ENCODE measurements around the gene INAVA.

Gene INAVA

DNA sequence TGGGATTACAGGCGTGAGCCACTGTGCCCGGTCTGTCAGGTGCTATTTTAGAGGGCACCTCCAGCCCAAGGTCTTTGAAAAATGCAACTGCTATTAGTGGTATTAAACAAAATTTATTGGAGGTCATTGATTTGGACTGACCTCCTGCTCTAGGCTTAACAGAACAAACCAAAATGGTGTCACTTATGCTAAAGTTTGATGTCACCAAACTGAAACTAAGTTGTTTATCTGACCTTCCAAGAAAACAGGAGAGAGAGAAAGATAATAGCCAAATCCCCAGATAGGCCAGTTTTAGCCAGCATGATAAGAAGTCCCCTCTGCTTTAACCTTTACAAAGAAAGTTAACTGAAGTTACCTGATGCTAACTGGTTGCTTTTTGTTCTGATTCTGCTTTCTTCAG, 8.1 kb upstream of the INAVA start:
- DNase-seq (ENCODE audit: low spot score) = no peak
- in situ Hi-C loops (cut with MboI; ENCODE audit: low sequenced_read_pairs, unreplicated experiment) = no loop called here
- TF ChIP-seq, protein P1, sequence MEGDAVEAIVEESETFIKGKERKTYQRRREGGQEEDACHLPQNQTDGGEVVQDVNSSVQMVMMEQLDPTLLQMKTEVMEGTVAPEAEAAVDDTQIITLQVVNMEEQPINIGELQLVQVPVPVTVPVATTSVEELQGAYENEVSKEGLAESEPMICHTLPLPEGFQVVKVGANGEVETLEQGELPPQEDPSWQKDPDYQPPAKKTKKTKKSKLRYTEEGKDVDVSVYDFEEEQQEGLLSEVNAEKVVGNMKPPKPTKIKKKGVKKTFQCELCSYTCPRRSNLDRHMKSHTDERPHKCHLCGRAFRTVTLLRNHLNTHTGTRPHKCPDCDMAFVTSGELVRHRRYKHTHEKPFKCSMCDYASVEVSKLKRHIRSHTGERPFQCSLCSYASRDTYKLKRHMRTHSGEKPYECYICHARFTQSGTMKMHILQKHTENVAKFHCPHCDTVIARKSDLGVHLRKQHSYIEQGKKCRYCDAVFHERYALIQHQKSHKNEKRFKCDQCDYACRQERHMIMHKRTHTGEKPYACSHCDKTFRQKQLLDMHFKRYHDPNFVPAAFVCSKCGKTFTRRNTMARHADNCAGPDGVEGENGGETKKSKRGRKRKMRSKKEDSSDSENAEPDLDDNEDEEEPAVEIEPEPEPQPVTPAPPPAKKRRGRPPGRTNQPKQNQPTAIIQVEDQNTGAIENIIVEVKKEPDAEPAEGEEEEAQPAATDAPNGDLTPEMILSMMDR (IDR thresholded peaks at IDR 0.05; ENCODE audit: borderline replicate concordance, control extremely low read depth, extremely low read depth, insufficient read depth, missing control alignments) = no peak

DNA sequence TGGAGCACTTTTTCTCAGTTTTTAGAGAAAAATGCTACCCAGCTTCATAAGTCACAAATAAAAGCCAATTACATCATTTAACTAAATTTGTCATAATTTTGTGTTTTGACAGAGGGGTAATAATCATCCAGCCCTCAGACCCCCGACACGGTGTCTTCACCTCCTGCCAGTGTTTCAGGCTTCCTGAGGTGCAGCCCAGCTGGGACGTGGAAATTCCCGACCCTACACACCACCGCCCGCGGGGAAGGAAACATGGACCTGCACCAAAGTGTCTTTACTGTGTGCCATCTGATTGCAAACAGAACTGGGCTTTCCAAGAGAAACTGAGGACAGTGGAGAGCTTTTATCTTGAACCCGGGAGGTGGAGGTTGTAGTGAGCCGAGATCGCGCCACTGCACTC, 7.7 kb upstream of the INAVA start:
- in situ Hi-C loops (cut with MboI; ENCODE audit: low sequenced_read_pairs, unreplicated experiment) = no loop called here
- DNase-seq (ENCODE audit: low spot score) = no peak
- TF ChIP-seq, protein P1 (IDR thresholded peaks at IDR 0.05; ENCODE audit: borderline replicate concordance, control extremely low read depth, extremely low read depth, insufficient read depth, missing control alignments) = no peak

DNA sequence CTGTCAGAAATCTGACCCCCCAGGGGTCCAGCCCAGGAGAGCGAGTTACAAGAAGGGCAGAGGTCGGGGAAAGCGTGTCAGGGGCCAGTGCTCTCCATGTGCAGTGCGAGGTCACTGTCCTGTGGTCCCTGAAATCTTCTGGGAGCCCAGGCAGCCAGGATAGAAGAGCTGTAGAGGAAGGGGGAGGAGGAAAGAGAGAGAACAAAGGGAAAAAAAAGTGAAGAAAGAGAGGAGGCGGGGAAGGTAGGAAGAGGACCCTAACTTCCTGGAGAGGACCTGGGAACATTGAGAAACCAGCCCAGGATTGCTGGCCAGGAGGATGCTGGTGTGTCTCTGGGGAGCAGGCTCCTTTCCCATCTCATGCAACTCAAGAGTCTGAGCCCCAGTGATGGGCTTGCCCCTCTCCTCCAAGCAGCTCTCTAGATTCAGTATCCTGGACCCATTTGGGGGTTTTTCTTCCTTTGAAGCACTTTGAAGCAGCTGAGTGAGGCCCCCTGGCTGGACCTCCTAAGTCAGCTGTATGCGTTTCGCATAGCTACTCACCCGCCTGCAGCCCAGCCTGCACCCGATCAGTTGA, 6.8 kb upstream of the INAVA start:
- TF ChIP-seq, protein P1 (IDR thresholded peaks at IDR 0.05; ENCODE audit: borderline replicate concordance, control extremely low read depth, extremely low read depth, insufficient read depth, missing control alignments) = no peak
- in situ Hi-C loops (cut with MboI; ENCODE audit: low sequenced_read_pairs, unreplicated experiment) = no loop called here

DNA sequence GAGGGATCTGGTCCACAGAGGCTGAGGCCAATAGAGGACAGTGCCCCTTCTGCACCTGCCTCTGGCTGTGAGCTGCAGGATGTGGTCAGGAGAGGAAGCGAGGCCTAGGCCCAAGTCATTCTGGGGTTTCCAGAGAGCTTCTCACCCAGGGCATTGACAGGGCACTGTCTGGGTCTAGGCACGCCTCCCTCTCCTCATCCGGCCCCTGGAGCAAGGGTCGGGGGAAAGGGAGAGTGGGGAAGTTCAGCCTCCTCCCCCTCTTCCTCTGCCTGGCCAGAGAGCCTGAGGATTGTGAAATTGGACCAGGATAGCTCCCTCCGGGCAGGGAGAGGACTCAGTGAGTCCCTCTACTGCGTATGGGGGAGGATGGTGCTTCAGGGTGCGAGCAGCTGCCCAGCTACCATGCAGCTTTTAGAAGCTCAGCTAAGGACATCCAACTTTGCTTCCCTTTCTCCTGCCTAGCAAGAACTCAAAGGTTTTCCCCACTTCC, 6.3 kb upstream of the INAVA start:
- peak; percentile 80 for DNase-seq (ENCODE audit: low spot score)
- TF ChIP-seq, protein P1 (IDR thresholded peaks at IDR 0.05; ENCODE audit: borderline replicate concordance, control extremely low read depth, extremely low read depth, insufficient read depth, missing control alignments) = no peak
- in situ Hi-C loops (cut with MboI; ENCODE audit: low sequenced_read_pairs, unreplicated experiment) = no loop called here

More for the DNA sequence above, 6.8 kb upstream of the INAVA start:
- no peak for DNase-seq (ENCODE audit: low spot score)

DNA sequence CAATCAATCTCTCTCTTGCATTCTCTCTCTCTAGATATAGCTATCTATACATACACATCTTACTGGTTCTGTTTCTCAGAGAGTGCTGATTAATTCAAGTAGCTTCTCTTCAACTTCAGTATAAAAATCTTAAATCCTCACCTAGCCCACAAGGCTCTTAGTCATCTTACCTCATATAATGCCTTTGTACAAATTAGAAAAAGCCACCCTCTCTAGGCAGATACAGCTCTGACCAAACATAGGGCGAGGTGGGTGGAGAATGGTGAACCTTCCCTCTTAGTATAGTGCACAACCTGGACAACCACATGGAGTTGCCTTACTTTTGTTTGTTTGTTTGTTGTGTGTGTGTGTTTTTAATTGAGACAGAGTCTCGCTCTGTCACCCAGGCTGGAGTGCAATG, 5.1 kb upstream of the INAVA start:
- peak; percentile 40 for DNase-seq (ENCODE audit: low spot score)
- in situ Hi-C loops (cut with MboI; ENCODE audit: low sequenced_read_pairs, unreplicated experiment) = no loop called here
- TF ChIP-seq, protein P1 (IDR thresholded peaks at IDR 0.05; ENCODE audit: borderline replicate concordance, control extremely low read depth, extremely low read depth, insufficient read depth, missing control alignments) = no peak

DNA sequence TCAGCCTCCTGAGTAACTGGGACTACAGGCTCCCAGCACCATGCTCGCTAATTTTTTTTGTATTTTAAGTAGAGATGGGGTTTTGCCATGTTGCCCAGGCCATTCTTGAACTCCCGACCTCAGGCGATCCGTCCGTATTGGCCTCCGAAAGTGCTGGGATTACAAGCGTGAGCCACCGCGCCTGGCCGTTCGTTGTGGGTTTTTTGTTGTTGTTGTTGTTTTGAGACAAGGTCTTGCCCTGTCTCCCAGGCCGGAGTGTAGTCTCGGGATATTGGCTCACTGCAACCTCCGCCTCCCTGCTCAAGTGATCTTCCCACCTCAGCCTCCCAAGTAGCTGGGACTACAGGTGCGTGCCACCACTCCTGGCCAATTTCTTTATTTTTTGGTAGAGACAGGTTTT, 4.7 kb upstream of the INAVA start:
- in situ Hi-C loops (cut with MboI; ENCODE audit: low sequenced_read_pairs, unreplicated experiment) = no loop called here
- TF ChIP-seq, protein P1 (IDR thresholded peaks at IDR 0.05; ENCODE audit: borderline replicate concordance, control extremely low read depth, extremely low read depth, insufficient read depth, missing control alignments) = no peak
- no peak for DNase-seq (ENCODE audit: low spot score)
